GM23338 (cell line): ENCODE measurements around the gene FCER2. TPM values are rescaled to one million over a fixed set of nuclear protein-coding genes. Genes with fewer than 3 reads are reported as not detected.

Source experiments
- ATAC-seq: fragments of 200-7000 bp; cut with Tn5 transposase; 3 replicates; pipeline ENCODE4 v1.9.1; 2020
- DNase-seq: peaks from one replicate; pipeline ENCODE4 v3.0.0-alpha.2; 2015; ENCODE audit warnings: low spot score
- H2AFZ ChIP-seq: fragments of 200-600 bp; sonication (generic); 2 replicates; pipeline ENCODE4 v1.8.0; 2016; ENCODE audit warnings: antibody characterized with exemption, mild to moderate bottlenecking, moderate library complexity
- H3F3A ChIP-seq: fragments of 200-600 bp; sonication (generic); replicated peaks from 2 replicates; pipeline ENCODE4 v1.8.0; 2017; ENCODE audit warnings: antibody characterized with exemption, mixed run types, low read depth
- H3K27ac ChIP-seq: fragments of 200-600 bp; sonication (generic); 2 replicates; pipeline ENCODE4 v1.6.1; 2016; ENCODE audit warnings: low read depth
- H3K27me3 ChIP-seq: fragments of 200-600 bp; sonication (generic); 2 replicates; pipeline ENCODE4 v1.8.0; 2016; ENCODE audit warnings: mild to moderate bottlenecking, mixed run types, moderate library complexity; ENCODE audit not compliant: insufficient read depth
- H3K36me3 ChIP-seq: fragments of 200-600 bp; sonication (generic); 2 replicates; pipeline ENCODE4 v1.8.0; 2016; ENCODE audit warnings: mild to moderate bottlenecking; ENCODE audit not compliant: insufficient read depth
- H3K4me1 ChIP-seq: fragments of 200-600 bp; sonication (generic); 2 replicates; pipeline ENCODE4 v1.8.0; 2016; ENCODE audit warnings: mild to moderate bottlenecking, moderate library complexity; ENCODE audit not compliant: insufficient read depth
- H3K4me2 ChIP-seq: fragments of 200-600 bp; sonication (generic); 2 replicates; pipeline ENCODE4 v1.7.1; 2017; ENCODE audit warnings: mixed run types
- H3K4me3 ChIP-seq: fragments of 200-600 bp; sonication (generic); 2 replicates; pipeline ENCODE4 v1.6.1; 2016; ENCODE audit warnings: mixed run types
- H3K79me2 ChIP-seq: fragments of 200-600 bp; sonication (generic); replicated peaks from 2 replicates; pipeline ENCODE4 v1.8.0; 2017; ENCODE audit warnings: mild to moderate bottlenecking; ENCODE audit not compliant: insufficient read depth
- H3K9me2 ChIP-seq: fragments of 200-600 bp; sonication (generic); 2 replicates; pipeline ENCODE4 v1.8.0; 2017; ENCODE audit not compliant: insufficient read depth
- H4K20me1 ChIP-seq: fragments of 200-600 bp; sonication (generic); replicated peaks from 2 replicates; pipeline ENCODE4 v1.8.0; 2017; ENCODE audit warnings: mild to moderate bottlenecking; ENCODE audit not compliant: insufficient read depth
- H3K27ac Mint-ChIP-seq: 2 replicates; pipeline ENCODE4 v1.8.0; 2020; ENCODE audit warnings: inconsistent platforms, mild to moderate bottlenecking, moderate library complexity, mixed read lengths
- H3K27me3 Mint-ChIP-seq: 3 replicates; pipeline ENCODE4 v1.8.0; 2022; ENCODE audit warnings: low read depth, mild to moderate bottlenecking, moderate library complexity, mixed read lengths, inconsistent platforms; ENCODE audit not compliant: insufficient read depth, poor library complexity
- H3K36me3 Mint-ChIP-seq: 3 replicates; pipeline ENCODE4 v1.8.0; 2021; ENCODE audit warnings: low read depth, mild to moderate bottlenecking, inconsistent platforms, moderate library complexity, mixed read lengths
- H3K4me1 Mint-ChIP-seq: 3 replicates; pipeline ENCODE4 v1.8.0; 2020; ENCODE audit warnings: mild to moderate bottlenecking, inconsistent platforms, mixed read lengths
- H3K4me3 Mint-ChIP-seq: 3 replicates; pipeline ENCODE4 v1.8.0; 2021; ENCODE audit warnings: moderate library complexity, mild to moderate bottlenecking, inconsistent platforms, mixed read lengths
- H3K9me3 Mint-ChIP-seq: 3 replicates; pipeline ENCODE4 v1.8.0; 2020; ENCODE audit warnings: moderate library complexity, mild to moderate bottlenecking, inconsistent platforms, mixed read lengths
- CREB1 ChIP-seq: fragments of 250-450 bp; sonication (Bioruptor Pico); IDR thresholded peaks from 2 replicates; pipeline ENCODE4 v1.5.0; 2020; ENCODE audit warnings: low read depth, mild to moderate bottlenecking, moderate library complexity
- EZH2 ChIP-seq: fragments of 200-600 bp; sonication (generic); IDR thresholded peaks from one replicate; pipeline ENCODE4 v1.8.0; 2017; ENCODE audit warnings: antibody characterized with exemption, mild to moderate bottlenecking, low read depth; ENCODE audit not compliant: unreplicated experiment
- EZH2phosphoT487 ChIP-seq: fragments of 200-600 bp; sonication (generic); IDR thresholded peaks from one replicate; pipeline ENCODE4 v1.8.1; 2018; ENCODE audit warnings: antibody characterized with exemption; ENCODE audit not compliant: unreplicated experiment
- JUNB ChIP-seq: IDR thresholded peaks from one replicate; pipeline ENCODE4 v1.6.1; 2016; ENCODE audit warnings: antibody characterized with exemption; ENCODE audit not compliant: unreplicated experiment
- NANOG ChIP-seq: IDR thresholded peaks from 2 replicates; pipeline ENCODE4 v1.6.1; 2016; ENCODE audit warnings: antibody characterized with exemption, borderline replicate concordance
- STAT1 ChIP-seq: IDR thresholded peaks from one replicate; pipeline ENCODE4 v1.6.1; 2016; ENCODE audit warnings: antibody characterized with exemption; ENCODE audit not compliant: unreplicated experiment
- ZNF114 ChIP-seq: fragments of 250-450 bp; sonication (Bioruptor Pico); IDR thresholded peaks from 2 replicates; pipeline ENCODE4 v1.5.0; 2020; ENCODE audit warnings: mild to moderate bottlenecking, moderate library complexity
- ZNF331 ChIP-seq: fragments of 250-450 bp; sonication (Bioruptor Pico); IDR thresholded peaks from 2 replicates; pipeline ENCODE4 v1.5.0; 2020; ENCODE audit warnings: low read depth, mild to moderate bottlenecking, moderate library complexity
- polyA plus RNA-seq: library from polyadenylated mRNA; unstranded; fragments of >200 nt; fragmentation: Nextera tagmentation; extraction: Ambion mirVana; gene quantifications from 2 replicates; pipeline ENCODE4 v1.2.1, GENCODE V29; 2016
- total RNA-seq: library from RNA; depleted of rRNA; stranded (reverse); fragments of >200 nt; shearing (Covaris generic); gene quantifications from 2 replicates; pipeline ENCODE4 v1.2.3, GENCODE V29; 2014
- TF ChIP-seq, protein P1 (sequence below): IDR thresholded peaks from one replicate; pipeline ENCODE4 v1.6.1; 2018; ENCODE audit warnings: antibody characterized with exemption; ENCODE audit not compliant: unreplicated experiment
- TF ChIP-seq, protein P2 (sequence below): IDR thresholded peaks from 2 replicates; pipeline ENCODE4 v1.6.1; 2016; ENCODE audit warnings: antibody characterized with exemption
- TF ChIP-seq, protein P3 (sequence below): fragments of 250-450 bp; sonication (Bioruptor Pico); IDR thresholded peaks from 2 replicates; pipeline ENCODE4 v1.5.0; 2020; ENCODE audit warnings: mild to moderate bottlenecking, moderate library complexity

Gene FCER2
- total and polyA plus RNA-seq, 2 experiments from 2014 or later = 0.29 TPM; not detected in 1

DNA sequence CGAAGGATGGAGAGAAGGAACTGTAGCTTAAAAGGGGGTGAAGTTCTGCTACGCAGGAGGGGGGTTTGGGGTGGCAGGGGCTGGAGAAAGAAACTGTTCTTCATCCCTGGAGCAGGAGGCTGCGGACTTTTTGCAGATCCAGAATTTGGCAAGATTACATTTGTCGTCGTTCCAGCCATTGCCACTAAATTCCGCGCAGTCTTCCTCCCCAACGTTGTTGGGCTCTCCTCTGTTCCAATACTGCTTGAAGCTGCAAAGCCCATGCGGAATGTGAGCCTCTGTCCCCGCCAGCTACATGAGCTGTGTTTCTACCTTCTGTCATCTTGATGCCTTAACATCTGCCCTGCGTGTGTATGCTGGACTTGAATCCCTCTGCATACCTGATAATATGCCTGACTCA lies 41.1 kb upstream of the FCER2 start (continued):
- TF ChIP-seq, protein P1, sequence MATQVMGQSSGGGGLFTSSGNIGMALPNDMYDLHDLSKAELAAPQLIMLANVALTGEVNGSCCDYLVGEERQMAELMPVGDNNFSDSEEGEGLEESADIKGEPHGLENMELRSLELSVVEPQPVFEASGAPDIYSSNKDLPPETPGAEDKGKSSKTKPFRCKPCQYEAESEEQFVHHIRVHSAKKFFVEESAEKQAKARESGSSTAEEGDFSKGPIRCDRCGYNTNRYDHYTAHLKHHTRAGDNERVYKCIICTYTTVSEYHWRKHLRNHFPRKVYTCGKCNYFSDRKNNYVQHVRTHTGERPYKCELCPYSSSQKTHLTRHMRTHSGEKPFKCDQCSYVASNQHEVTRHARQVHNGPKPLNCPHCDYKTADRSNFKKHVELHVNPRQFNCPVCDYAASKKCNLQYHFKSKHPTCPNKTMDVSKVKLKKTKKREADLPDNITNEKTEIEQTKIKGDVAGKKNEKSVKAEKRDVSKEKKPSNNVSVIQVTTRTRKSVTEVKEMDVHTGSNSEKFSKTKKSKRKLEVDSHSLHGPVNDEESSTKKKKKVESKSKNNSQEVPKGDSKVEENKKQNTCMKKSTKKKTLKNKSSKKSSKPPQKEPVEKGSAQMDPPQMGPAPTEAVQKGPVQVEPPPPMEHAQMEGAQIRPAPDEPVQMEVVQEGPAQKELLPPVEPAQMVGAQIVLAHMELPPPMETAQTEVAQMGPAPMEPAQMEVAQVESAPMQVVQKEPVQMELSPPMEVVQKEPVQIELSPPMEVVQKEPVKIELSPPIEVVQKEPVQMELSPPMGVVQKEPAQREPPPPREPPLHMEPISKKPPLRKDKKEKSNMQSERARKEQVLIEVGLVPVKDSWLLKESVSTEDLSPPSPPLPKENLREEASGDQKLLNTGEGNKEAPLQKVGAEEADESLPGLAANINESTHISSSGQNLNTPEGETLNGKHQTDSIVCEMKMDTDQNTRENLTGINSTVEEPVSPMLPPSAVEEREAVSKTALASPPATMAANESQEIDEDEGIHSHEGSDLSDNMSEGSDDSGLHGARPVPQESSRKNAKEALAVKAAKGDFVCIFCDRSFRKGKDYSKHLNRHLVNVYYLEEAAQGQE = no peak
- TF ChIP-seq, protein P2, sequence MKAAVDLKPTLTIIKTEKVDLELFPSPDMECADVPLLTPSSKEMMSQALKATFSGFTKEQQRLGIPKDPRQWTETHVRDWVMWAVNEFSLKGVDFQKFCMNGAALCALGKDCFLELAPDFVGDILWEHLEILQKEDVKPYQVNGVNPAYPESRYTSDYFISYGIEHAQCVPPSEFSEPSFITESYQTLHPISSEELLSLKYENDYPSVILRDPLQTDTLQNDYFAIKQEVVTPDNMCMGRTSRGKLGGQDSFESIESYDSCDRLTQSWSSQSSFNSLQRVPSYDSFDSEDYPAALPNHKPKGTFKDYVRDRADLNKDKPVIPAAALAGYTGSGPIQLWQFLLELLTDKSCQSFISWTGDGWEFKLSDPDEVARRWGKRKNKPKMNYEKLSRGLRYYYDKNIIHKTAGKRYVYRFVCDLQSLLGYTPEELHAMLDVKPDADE = no peak
- TF ChIP-seq CREB1 (CRISPR knock-in tag) = no peak
- no peak for TF ChIP-seq EZH2phosphoT487

DNA sequence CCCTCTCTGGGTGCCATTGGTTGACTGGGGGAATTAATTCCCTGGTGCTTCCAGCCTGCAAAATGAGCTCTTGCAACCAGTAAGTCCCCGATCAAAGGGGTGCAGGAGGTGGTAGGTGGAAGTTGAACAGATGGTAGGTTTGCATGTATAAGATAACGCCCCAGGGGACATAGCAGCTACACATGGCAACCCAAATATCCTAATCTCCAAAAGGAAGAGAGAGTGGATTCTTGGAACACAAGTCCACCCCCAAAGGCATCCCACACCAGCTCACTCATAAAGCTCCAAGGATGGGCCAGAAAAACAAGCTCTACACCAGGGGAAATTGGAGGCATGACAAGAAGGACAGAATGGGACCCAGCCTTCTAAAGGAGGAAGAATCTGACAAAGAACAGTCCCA lies 40.6 kb upstream of the FCER2 start:
- Histone ChIP-seq H3K27ac (no peak overlapping the region), H3K27me3 (no peaks in the 10 kb centered on the region), H3K4me2 (no peak overlapping the region), H3K4me1 (peaks cover 3% of the 10 kb centered on the region; the same call in 1 of the 2 replicates), H3F3A (no peaks in the 10 kb centered on the region), H2AFZ (no peak overlapping the region), H3K36me3 (no peaks in the 10 kb centered on the region), H4K20me1 (no peaks in the 10 kb centered on the region), H3K4me3 (no peak overlapping the region), H3K79me2 (no peaks in the 10 kb centered on the region), H3K9me2 (no peaks in the 10 kb centered on the region)
- ATAC-seq (no peak), DNase-seq (no peak)
- H3K4me1 Mint-ChIP-seq = peaks cover 9% of the 10 kb centered on the region
- H3K9me3 Mint-ChIP-seq = no peaks in the 10 kb centered on the region; the same call in 2 of the 3 replicates
- H3K27ac Mint-ChIP-seq = no peak overlapping the region
- H3K27me3 Mint-ChIP-seq = peaks cover 5% of the 10 kb centered on the region
- no peaks in the 10 kb centered on the region for H3K36me3 Mint-ChIP-seq
- no peak overlapping the region; the same call in 2 of the 3 replicates for H3K4me3 Mint-ChIP-seq
- TF ChIP-seq ZNF331 (CRISPR knock-in tag) (no peak), NANOG (no peak), EZH2phosphoT487 (no peak), ZNF114 (CRISPR knock-in tag) (no peak), JUNB (no peak), CREB1 (CRISPR knock-in tag) (no peak), STAT1 (no peak), EZH2 (no peak)
- TF ChIP-seq, protein P3, sequence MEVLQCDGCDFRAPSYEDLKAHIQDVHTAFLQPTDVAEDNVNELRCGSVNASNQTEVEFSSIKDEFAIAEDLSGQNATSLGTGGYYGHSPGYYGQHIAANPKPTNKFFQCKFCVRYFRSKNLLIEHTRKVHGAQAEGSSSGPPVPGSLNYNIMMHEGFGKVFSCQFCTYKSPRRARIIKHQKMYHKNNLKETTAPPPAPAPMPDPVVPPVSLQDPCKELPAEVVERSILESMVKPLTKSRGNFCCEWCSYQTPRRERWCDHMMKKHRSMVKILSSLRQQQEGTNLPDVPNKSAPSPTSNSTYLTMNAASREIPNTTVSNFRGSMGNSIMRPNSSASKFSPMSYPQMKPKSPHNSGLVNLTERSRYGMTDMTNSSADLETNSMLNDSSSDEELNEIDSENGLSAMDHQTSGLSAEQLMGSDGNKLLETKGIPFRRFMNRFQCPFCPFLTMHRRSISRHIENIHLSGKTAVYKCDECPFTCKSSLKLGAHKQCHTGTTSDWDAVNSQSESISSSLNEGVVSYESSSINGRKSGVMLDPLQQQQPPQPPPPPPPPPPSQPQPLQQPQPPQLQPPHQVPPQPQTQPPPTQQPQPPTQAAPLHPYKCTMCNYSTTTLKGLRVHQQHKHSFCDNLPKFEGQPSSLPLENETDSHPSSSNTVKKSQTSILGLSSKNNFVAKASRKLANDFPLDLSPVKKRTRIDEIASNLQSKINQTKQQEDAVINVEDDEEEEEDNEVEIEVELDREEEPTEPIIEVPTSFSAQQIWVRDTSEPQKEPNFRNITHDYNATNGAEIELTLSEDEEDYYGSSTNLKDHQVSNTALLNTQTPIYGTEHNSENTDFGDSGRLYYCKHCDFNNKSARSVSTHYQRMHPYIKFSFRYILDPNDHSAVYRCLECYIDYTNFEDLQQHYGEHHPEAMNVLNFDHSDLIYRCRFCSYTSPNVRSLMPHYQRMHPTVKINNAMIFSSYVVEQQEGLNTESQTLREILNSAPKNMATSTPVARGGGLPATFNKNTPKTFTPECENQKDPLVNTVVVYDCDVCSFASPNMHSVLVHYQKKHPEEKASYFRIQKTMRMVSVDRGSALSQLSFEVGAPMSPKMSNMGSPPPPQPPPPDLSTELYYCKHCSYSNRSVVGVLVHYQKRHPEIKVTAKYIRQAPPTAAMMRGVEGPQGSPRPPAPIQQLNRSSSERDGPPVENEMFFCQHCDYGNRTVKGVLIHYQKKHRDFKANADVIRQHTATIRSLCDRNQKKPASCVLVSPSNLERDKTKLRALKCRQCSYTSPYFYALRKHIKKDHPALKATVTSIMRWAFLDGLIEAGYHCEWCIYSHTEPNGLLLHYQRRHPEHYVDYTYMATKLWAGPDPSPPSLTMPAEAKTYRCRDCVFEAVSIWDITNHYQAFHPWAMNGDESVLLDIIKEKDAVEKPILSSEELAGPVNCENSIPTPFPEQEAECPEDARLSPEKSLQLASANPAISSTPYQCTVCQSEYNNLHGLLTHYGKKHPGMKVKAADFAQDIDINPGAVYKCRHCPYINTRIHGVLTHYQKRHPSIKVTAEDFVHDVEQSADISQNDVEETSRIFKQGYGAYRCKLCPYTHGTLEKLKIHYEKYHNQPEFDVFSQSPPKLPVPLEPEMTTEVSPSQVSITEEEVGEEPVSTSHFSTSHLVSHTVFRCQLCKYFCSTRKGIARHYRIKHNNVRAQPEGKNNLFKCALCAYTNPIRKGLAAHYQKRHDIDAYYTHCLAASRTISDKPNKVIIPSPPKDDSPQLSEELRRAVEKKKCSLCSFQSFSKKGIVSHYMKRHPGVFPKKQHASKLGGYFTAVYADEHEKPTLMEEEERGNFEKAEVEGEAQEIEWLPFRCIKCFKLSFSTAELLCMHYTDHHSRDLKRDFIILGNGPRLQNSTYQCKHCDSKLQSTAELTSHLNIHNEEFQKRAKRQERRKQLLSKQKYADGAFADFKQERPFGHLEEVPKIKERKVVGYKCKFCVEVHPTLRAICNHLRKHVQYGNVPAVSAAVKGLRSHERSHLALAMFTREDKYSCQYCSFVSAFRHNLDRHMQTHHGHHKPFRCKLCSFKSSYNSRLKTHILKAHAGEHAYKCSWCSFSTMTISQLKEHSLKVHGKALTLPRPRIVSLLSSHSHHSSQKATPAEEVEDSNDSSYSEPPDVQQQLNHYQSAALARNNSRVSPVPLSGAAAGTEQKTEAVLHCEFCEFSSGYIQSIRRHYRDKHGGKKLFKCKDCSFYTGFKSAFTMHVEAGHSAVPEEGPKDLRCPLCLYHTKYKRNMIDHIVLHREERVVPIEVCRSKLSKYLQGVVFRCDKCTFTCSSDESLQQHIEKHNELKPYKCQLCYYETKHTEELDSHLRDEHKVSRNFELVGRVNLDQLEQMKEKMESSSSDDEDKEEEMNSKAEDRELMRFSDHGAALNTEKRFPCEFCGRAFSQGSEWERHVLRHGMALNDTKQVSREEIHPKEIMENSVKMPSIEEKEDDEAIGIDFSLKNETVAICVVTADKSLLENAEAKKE (CRISPR knock-in tag) = no peak
- TF ChIP-seq, protein P2 = no peak
